ENCODE measurements around the gene RSPH6A. TPM values are rescaled to one million over a fixed set of nuclear protein-coding genes. Genes with fewer than 3 reads are reported as not detected.

RSPH6A gene
- total and polyA plus RNA-seq, 2 of the 13 experiments (the other 11 are each of a cell fraction or from before 2014, with no cell fraction given) = 0.07 TPM; not detected in 1

- TF ChIP-seq ZNF362 (CRISPR knock-in tag; IDR thresholded peaks at IDR 0.05; ENCODE audit: borderline replicate concordance) (peak; percentile 95), MXI1 (IDR thresholded peaks at IDR 0.05; ENCODE audit: borderline replicate concordance, low read depth, low read length) (peak; percentile 98), SP4 (CRISPR knock-in tag; IDR thresholded peaks at IDR 0.05) (peak; percentile 93), ZNF816 (CRISPR knock-in tag; IDR thresholded peaks at IDR 0.05; ENCODE audit: borderline replicate concordance) (no peak), GZF1 (CRISPR knock-in tag; IDR thresholded peaks at IDR 0.05) (no peak), ZNF614 (CRISPR knock-in tag; IDR thresholded peaks at IDR 0.05; ENCODE audit: borderline replicate concordance) (no peak), TRIM24 (CRISPR knock-in tag; IDR thresholded peaks at IDR 0.05) (no peak), SALL2 (CRISPR knock-in tag; IDR thresholded peaks at IDR 0.05) (no peak), ZNF143 (CRISPR knock-in tag; IDR thresholded peaks at IDR 0.05) (no peak), ZBTB14 (CRISPR knock-in tag; IDR thresholded peaks at IDR 0.05) (no peak), MTF2 (CRISPR knock-in tag; IDR thresholded peaks at IDR 0.05; ENCODE audit: borderline replicate concordance) (no peak), HNRNPLL (IDR thresholded peaks at IDR 0.05; ENCODE audit: low read depth, low read length, poor library complexity, severe bottlenecking) (peak; percentile 60), ZBTB38 (CRISPR knock-in tag; IDR thresholded peaks at IDR 0.05) (no peak), NKX3-1 (CRISPR knock-in tag; IDR thresholded peaks at IDR 0.05) (no peak), ZSCAN29 (CRISPR knock-in tag; conservative IDR thresholded peaks at IDR 0.05) (no peak), SKIL (CRISPR knock-in tag; IDR thresholded peaks at IDR 0.05; ENCODE audit: borderline replicate concordance) (no peak), ZNF790 (CRISPR knock-in tag; IDR thresholded peaks at IDR 0.05; ENCODE audit: borderline replicate concordance) (no peak), RFXANK (CRISPR knock-in tag; IDR thresholded peaks at IDR 0.05) (no peak), ZNF879 (CRISPR knock-in tag; IDR thresholded peaks at IDR 0.05) (no peak), KMT2A (CRISPR knock-in tag; IDR thresholded peaks at IDR 0.05) (no peak), NR2F1 (CRISPR knock-in tag; IDR thresholded peaks at IDR 0.05) (no peak), NFYC (CRISPR knock-in tag; IDR thresholded peaks at IDR 0.05) (peak; percentile 73)
Measured at GRCh38 chr19:45792470-45793177, 22.5 kb downstream of the RSPH6A start, which contains the start of gene DMWD (continued).

All from HepG2 (cell line).